GM18907 (cell line): ENCODE measurements around the gene CPT2.

Experiments used
- ATAC-seq: cut with Tn5 transposase; IDR thresholded peaks from one replicate; pipeline ENCODE4 v1.9.1; 2021; ENCODE audit warnings: mild to moderate bottlenecking, moderate library complexity; ENCODE audit not compliant: unreplicated experiment

CPT2 gene

GRCh38 chr1:53259932-53260331 is 63.3 kb downstream of the CPT2 start:
- ATAC-seq = no peak

DNA sequence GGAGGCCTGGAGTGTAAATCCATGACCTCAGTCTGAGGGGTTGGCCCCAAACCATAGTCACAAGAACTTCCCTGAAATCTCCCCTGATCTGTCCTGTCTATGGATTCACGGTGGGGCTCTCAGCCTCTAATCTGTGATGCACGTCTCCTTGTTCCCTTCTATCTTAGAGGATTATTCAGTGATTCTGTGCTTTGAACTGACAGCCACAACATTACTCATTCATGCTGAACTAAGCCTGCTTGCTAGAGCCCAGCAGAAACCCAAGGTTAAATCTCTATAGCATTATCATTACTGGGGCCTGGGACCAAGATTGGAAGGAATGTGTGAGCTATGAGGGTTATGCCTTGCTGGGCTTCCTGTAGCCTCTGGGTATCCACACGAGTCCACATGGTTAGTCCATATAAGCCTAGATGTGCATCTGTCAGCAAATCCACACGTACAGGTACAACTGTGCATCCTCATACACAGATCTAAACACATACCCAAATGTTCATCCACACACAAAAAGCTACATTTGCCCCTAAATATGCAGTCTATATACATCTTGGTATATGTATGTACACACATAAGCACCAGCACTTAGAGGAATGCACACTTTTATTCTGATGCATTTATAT is 64.1 kb downstream of the CPT2 start:
- no peak for ATAC-seq

- no peak for ATAC-seq
Measured at GRCh38 chr1:53262000-53262399, 65.4 kb downstream of the CPT2 start.
